Stimulated activated CD8-positive, alpha-beta memory T cell treated with anti-CD3 and anti-CD28 coated beads, Interleukin-2, amount 100 ng/mL, for 48 hours (primary cell): ENCODE measurements around the gene NAALADL2.

Experiments used
- DNase-seq, 2 donors: peaks; one replicate each; pipeline ENCODE4 v3.0.0-alpha.2; 2020; ENCODE audit warnings: low read depth in 2 of 2

The NAALADL2 gene

DNA sequence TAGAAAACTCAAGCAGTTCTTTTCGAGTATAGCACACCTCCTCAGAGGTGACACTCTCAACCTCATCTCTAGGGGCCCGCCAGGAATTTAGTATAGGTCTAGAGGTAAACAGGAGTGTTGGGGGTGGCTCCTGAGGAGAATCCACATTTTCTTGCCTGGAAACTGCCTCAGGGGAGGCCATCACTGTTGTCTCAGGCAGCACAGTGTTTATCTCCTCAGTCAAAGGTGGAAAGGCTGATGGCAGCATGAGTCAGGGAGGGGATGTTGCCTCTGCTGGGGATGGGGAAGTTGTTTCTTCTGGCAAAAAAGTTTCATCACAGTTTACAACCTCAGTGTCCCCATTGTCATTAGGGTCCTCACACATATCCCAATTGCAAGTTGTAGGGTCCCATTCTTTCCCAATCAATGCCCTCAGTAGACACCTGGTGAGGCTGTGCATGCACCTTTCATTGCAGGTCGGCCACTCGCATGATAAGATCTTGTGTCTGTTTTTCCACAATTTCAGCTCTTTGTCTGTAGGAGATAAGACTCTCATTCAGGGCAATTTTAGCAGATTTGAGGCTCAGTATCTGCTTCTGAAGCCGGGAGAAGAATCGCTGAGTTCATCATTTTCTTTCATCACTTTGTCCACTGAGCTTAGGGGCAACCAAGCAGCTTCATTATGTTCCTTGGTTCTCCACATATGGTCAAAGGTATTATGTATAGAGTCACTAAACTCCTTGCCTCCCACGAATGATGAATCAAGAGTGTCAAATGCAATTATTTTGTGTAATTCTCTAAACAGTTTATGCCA lies 25.8 kb downstream of the NAALADL2 start:
- no peak for DNase-seq

DNA sequence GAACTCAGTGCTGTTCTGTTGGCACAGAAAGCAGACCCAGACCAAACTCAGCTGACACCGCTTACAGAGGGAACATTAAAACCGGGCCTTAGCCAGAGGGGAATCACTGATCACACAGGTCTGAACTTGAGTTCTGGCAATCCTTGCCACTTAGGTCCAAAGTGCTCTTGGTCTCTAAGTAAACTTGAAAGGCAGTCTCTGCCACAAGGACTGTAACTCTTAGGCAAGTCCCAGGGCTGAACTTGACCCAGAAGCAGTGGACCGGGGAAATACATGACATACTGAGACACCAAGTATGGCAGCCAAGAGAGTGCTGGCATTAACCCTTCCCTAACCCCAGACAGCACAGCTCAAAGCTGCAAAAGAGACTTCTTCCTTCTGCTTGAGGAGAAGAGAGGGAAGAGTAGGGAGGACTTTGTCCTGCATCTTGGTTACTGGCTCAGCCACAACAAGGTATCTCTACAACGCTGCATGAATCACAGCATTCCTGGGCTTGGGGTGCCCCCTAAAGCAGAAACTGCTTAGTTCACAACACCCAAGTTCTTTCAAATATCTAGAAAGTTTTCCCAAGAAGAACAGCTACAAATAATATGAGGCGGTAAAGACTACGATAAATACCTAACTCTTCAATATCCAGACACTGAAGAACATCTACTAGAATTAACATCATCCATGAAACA lies 32.5 kb downstream of the NAALADL2 start:
- DNase-seq: no peak

DNA sequence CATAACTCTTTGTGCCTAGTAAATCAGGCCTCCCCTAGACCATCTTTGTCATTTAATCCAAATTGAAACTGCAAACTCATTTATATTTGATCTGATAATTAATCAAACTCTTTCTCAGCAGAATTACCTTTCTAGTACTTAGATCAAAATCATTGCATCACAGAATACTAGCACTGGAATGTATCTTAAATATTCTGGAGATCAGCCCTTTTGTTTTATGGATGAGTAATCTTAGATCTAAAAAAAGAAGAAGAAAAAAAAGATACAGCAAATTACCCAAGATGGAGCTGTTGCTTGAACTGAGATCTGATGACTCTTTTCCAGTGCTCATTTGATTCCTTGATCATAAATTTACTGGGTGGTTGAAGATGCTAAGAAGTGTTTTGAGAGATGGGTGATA lies 47.9 kb downstream of the NAALADL2 start:
- DNase-seq: no peak

DNA sequence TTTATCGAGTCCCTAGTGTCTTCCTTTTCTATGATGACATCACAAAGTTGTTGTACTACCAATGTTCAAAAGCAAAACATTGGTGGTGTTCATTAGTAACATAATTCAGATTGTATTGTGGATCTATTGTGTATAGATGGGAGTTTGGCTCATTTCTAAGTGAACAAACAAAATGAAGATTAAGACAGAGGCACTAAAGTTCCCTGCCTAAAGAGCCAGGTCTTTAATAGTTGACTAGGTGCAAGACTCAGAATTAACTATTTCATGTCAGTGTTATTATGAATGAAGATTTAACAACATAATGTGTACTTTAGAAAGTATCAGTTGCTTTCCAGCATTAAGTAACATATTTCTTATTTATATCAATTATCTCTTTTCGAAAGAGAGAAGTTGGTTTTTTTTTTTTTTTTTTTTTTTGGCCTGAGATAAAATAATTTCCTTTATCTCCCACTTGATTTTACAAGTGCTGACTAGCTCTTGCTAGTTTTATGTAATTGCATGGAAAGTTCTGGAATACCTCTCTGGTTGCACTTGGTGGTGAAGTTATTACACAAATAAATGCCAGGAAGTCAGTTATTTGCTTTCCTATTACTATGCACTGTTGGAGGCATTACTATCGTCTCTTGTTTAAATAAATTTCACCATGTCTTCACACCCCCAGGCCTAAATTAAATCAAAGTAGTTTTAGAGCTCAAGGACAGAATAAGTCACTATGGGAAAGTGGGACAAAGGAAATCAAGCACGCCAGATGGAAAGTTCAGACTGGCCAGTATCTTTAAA lies 48.7 kb downstream of the NAALADL2 start:
- no peak for DNase-seq

DNA sequence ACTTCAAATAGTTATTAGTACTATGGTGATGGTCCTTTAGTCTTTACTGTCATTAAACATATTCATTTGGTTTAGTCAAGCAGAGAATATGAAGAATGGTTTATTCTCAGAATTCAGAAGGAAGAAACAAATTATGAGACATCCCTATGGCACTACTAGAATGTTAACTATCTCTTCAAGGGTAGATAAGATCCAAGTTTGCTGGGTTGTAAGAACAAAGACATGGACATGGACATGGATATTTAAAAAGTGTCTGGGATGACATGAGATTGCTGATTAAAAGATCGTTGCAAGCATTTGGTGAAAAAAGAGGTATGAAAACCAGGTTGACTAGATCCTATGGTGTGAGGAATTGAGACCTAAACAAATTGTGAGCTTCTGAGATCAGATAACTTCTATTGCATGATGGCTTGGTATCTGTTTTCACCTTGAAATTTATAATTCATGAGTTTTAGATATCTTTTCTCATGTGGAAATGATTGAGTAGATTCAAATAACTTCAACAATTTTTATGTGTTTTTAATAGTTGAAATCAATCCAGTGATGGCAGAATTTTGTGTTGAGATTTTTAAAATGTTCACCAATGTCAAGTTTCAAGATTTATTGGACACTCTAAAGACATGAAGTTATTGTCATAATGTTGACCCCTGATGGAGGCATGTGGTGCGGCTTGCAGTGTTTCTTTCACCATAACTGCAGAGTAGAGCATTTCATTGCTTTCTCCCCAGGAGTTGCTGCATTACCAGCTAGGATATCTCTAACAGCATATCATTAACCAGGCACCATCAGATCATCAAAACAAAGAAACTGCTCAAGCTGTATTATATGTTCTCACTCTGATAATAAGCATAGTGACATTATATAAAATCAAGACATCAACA lies 72.6 kb downstream of the NAALADL2 start:
- no peak for DNase-seq

DNA sequence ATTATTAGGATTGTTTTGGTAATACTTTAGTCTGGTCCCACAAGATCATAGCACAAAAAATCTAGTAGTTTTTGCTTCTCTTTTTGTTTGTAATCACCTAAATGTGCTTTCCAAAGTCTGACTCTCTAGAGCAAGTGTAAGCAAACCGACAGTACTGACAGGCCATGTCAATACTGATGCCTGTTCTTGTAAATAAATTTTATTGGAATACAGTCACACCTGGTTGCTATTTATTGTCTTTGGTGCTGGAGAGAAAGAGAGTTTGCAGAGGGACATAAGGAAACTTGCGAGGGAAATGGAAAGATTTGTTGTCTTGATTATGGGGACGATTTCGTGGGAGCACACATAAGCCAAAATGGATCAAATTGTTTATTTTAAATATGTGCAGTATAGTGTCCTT lies 77.5 kb downstream of the NAALADL2 start:
- DNase-seq: no peak

DNA sequence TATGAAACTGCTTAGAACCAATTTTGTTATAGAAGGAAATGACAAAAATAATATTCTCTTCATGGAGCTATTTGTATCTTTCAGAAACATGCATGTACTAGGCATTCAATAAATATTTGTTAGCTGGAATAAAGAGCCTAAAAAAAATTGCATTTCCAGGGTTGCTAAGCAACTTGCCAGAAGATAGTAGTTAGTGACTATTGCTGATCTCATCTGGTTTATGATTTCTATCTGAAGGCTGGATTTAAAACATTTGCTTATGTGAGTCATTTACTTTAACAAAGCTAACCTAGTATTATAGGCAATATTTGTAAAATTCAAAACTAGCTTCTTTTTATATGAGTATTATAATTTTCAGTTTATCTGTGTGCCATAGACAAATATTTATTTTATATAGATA lies 78.3 kb downstream of the NAALADL2 start:
- DNase-seq: no peak

DNA sequence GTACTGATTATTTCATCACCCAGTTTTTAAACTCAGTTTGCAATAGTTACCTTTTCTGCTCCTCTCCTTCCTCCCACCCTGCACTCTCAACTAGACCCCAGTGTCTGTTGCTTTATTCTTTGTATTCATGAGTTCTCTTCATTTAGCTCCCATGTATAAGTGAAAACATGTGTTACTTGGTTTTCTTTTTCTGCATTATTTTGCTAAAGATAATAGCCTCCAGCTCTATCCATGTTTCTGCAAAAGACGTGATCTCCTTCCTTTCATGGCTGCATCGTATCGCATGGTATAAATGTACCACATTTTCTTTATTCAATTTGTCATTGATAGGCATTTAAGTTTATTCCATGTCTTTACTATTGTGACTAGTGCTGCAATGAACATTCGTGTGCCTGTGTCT lies 79.0 kb downstream of the NAALADL2 start:
- DNase-seq: no peak

DNA sequence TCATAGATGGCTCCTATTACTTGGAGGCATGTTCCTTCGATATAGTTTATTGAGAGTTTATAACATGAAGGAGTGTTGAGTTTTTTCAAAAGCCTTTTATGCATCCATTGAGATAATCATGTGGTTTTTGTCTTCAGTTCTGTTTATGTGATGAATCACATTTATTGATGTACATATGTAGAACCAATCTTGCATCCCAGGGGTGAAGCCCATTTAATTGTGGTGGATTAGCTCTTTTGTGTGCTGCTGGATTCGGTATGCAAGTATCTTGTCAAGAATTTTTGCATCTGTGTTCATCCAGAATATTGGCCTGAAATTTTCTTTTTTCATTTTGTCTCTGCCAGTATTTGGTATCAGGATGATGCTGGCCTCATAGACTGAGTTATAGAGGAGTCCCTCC lies 81.0 kb downstream of the NAALADL2 start:
- DNase-seq: no peak

DNA sequence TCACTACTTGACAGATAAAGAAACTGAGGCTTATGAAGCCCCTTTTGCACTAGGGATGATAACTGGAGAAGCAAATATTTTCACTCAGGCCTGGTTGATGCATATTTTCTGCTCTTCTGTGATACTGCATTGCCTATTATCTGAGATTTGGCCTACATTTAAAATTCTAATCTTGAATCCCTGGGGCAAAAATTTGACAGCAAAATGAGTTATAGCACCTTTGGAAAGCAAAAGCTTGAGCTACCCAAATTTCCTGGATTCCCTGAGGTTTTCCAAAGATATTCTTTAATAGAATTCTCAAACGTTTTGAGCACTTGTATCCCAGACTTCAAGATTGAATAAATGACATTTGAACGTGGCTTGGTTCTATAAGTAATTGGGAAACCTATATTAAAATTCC lies 86.1 kb downstream of the NAALADL2 start:
- no peak for DNase-seq

DNA sequence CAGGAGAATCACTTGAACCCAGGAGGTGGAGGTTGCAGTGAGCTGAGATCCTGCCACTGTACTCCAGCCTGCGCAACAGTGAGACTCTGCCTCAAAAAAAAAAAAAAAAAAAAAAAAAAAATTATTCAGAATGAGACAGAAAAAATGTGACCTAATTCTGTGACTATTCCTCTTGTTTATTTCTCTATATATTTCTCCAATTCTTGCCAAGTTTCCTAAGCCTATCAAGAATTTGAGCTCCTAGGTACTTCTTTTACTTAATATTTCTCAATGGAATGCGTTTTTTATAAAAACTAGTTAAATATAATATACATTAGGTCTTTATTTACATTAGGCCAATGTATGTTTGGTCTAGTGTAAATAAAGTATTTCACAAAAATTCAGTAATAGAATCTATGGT lies 86.8 kb downstream of the NAALADL2 start:
- DNase-seq: no peak

DNA sequence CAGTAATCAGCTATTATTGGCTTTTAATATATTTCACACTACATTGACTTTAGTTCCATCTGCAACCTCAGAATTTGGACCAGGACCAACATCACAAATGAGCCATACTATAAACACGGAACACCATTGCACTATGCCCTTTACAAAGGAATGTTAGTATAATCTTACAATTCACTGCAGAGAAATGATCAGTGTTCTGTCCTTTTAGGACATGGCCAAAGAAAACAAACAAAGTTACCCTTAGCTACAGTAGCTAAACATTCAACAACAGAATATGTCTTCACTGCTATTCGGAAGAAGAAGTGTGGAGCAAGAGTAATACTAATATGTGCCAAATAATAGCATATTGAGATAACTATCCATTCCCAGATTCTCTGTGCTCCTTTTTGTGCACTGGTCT lies 90.4 kb downstream of the NAALADL2 start:
- no peak for DNase-seq

DNA sequence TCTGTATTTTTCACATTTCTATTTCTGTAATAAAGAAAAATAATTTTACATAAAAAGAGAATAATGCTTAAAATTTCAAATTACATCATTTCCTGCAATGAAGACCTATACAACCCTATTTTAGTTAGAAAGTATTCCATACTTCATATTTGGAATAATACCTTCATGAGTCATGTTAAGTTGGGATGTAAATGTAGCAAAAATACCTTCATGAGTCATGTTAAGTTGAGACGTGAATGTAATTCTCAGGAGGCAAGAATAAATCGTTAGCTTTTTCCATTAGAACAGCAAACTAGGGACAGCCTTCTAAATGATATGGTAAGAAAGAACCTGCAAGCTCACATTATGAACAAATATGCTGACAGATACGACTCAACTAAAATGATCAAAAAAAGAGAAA lies 91.9 kb downstream of the NAALADL2 start:
- no peak for DNase-seq

DNA sequence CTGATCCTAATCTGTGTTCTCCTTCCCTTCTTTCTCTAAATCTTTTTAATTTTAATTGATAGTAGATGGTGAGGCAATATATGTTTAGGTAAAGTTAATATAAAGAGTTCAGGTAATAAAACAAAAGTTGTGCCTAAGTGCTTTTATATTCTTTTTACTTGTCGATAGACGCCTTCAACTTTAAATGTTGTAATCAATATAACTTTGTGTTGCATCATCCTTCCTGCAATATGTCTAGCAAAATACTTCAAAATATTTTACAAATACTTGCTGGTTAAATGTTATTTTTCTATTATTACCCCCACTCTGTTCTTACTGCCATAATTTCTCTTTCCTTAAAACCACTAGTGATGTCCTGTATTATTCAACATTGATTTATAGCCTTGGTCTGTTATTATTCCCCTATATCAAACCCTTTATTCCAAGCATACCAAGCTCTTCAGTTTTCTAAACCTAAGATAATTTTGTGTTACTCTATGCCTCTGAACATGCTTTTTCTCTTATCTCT lies 92.4 kb downstream of the NAALADL2 start:
- DNase-seq: no peak

DNA sequence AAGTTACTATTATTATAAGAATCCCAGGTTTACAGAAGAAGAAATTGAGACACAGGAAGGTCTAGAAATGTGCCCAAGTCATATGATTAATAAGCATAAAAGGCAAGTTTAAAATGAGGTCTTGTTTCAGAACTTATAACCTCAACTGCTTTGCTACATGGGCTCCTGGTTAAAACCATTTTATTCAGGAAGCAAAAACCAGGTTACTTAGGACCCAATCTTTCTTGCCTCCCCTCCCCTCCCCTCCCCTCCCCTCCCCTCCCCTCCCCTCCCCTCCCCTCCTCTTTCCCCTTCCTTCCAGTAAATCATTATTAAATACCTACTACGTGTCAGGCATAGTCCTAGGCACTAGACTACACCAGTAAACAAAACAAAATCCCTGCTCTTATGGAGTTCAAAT lies 93.9 kb downstream of the NAALADL2 start:
- no peak for DNase-seq

DNA sequence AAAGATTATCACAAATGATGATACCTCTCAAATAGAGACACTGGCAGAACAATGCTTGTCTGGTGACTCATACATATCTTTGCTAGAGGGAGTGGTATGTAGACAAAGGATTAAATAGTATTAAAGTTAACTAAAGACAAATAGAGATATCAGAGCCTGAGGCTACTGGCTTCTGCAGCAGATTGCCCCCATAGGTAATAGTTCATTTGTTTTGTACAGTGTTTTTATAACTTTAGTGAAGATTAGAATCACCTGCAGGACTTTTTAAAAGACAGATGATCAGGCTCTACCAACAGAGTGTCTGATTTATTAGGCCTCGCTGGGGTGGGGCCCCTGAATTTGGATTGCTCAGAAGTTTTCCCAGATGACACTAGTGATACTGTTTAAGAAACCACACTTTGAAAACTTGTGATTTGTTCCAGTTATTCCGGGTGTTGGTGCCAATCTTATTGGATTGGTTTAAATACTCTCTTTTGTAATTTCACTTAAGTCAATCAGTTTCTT lies 96.4 kb downstream of the NAALADL2 start:
- DNase-seq: no peak

DNA sequence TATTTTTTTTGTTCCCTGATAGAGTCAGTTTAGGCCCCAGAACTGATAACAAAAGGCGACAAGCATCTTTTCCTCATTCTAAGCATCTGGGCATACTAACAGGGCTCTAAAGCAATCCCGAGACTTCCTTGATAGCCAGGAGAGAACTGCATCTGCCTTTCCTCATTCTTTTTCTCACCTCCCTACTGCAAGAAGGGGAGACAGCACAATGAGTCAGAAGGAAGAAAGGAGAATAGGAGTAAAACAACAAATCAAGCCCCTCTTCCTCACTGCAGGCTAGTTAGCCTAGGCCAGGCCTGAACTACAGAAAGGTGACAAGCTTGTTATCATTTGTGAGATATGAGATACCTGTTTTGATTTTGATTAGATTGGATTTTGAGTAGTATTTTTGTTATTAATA lies 97.9 kb downstream of the NAALADL2 start:
- DNase-seq: no peak

DNA sequence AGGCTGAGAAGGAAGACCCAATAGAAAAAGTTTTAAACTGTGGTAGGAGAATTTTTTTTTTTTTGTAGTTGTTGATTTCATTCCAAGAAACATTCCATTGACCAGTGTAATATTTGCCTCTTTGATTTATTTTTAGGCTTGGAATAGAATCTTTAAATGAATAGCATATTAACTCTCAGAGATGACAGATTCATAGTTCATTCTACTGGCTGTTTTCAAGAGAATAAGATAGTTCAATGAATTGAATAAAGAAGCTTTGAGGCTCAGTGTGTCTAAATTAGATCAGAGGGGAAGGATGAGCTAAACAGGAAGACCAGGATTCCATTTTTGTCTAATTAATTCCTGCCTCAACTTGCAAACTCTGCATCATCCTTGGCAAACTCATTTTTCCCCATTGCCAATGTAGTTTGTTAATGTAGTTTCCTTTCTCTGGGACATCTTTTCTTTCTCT lies 98.4 kb downstream of the NAALADL2 start:
- DNase-seq: no peak

DNA sequence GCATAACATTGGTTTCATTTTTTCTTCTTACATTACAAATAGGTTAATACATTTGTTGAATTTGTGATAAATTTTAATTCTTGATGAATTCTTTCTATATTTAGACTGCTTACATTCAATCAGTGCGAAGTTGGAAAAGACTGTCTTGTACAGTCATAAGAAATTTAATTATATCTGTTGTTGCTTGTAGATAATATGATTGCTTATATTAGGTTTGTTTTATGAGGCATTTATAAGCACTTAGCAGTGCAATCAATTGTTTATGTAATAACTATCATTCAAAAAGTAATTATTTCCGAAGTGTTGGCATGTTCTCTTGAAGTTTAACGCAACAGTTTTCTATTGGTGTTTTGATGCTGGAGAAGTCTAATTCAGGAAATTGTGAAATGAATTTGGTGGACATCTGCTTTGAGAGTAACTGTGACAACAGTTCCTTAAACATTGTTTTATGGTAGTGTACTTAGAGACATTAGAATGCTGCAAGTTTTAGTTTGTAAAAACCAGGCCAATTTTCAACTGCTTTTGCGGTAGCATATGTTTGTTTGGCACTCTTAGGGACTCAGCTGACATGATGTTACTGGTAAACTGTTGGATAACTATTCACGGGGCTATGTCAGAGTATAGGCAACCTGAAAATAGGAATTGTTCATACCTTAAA lies 99.7 kb downstream of the NAALADL2 start:
- no peak for DNase-seq

DNA sequence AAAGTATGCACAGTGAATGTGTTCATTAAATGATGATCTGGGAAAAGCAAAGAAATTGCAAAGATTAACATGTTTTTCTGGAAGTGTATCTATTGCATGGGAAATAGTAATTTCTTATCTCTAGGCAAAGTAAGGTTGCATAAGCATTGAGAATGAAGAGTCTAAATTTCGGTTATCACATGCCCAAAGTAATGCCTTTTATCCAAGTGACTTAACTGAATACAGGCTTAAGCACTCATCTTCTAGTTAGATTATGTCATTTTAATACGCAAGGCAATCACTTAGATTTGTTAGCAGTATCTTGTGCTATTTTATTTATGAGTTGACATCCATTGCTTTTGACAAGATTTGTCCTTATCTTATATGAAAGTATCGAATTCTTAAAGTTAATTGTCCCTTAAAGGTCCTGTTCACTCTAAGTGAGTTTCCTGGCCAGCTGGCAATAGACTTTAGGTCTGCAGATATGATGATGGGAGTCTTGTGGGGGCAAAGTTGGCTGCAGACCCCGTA lies 100.5 kb downstream of the NAALADL2 start:
- DNase-seq: no peak

DNA sequence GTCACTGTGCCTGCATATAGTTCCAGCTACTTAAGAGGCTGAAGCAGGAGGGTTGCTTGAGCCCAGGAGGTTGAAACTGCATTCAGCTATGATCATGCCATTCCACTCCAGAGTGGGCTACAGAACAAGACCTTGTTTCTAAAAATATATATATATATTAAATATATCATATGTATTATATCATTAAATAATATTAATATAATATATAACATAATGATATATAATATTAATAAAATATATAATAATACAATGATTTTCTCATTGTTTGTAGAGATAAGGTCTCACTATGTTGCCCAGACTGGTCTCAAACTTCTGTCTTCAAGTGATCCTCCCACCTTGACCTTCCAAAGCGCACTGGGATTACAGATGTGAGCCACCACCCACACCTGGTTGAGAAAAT lies 101.8 kb downstream of the NAALADL2 start:
- DNase-seq: no peak
